Measurements from ENCODE around the gene MYO18A.

MYO18A gene

DNA sequence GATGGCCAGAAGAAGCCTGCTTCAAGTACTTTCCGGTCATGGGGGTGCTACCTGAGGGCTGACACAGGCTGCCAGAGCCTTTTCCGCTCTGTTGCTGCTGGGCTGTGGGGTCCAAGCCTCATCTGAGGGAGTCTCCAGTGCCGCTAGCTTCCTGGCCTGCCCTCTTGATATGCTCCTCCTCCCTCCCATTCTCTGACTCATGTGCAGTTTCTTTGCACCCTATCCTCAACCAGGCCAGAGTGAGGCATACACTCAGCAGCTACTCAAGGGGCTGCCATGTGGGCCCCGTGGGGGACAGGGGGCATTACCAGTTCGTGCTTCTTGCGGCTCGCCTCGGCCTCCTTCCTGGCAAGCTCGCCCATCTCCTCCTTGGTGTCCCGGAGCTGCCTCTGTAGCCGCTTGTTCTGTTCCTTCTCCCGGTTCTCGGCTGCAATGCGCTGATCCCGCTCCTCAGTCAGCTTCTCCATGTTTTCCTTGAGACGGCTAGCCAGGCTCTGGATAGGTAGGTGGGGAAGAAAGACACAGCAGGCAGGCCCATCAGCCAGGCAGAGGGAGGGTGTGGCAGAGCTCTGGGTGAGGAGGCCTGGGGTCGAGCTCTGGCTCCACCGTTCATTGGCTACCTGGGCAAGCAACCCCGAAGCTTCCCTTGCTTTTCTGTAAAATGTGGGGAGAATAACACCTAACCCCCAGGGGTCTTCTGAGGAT, 93.4 kb downstream of the MYO18A start:
- no peak overlapping the region for H3K4me3 ChIP-seq (ENCODE audit: low read length)
- no peak overlapping the region for H3K9ac ChIP-seq (ENCODE audit: low read length)
- H3K4me2 ChIP-seq (ENCODE audit: low read length): no peak overlapping the region
- peaks cover 3% of the 10 kb centered on the region for H3K36me3 ChIP-seq (replicated peaks; ENCODE audit: low read depth, low read length)
- H4K20me1 ChIP-seq (ENCODE audit: insufficient read depth, low read length): no peaks in the 10 kb centered on the region
- no peak overlapping the region for H3K27ac ChIP-seq (ENCODE audit: low read length)
- no peaks in the 10 kb centered on the region for H3K4me1 ChIP-seq (ENCODE audit: low read length)
- no peak overlapping the region for H2AFZ ChIP-seq (ENCODE audit: low read depth, low read length)
- H3K9me3 ChIP-seq (ENCODE audit: insufficient read depth, low read length): no peaks in the 10 kb centered on the region
- H3K27me3 ChIP-seq (ENCODE audit: low read depth, low read length): no peaks in the 10 kb centered on the region
- no peaks in the 10 kb centered on the region for H3K79me2 ChIP-seq (ENCODE audit: low read length)
- TF ChIP-seq EZH2phosphoT487 (IDR thresholded peaks at IDR 0.05; ENCODE audit: low read depth): no peak
- TF ChIP-seq, protein P1, sequence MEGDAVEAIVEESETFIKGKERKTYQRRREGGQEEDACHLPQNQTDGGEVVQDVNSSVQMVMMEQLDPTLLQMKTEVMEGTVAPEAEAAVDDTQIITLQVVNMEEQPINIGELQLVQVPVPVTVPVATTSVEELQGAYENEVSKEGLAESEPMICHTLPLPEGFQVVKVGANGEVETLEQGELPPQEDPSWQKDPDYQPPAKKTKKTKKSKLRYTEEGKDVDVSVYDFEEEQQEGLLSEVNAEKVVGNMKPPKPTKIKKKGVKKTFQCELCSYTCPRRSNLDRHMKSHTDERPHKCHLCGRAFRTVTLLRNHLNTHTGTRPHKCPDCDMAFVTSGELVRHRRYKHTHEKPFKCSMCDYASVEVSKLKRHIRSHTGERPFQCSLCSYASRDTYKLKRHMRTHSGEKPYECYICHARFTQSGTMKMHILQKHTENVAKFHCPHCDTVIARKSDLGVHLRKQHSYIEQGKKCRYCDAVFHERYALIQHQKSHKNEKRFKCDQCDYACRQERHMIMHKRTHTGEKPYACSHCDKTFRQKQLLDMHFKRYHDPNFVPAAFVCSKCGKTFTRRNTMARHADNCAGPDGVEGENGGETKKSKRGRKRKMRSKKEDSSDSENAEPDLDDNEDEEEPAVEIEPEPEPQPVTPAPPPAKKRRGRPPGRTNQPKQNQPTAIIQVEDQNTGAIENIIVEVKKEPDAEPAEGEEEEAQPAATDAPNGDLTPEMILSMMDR (IDR thresholded peaks at IDR 0.05; ENCODE audit: low read depth, low read length): no peak

DNA sequence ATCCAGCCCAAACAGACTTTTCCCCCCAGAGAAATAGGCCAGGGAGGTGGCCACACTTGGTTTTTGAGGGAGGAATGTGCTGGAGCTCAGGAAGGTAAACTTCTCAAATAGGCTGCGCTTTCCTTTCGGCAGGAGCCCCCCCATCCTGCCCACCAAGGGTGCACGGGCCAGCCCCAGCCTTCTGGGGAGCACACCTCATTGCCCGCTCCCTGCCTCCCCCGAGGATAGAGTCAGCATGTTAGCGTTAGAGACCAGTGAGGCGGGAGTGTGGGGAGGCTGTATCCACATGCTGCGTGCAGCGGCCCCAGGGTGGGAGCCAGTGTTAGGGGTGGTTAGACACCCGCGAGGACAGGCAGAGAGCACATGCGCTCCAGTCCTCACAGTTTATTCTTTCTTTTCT, 95.0 kb downstream of the MYO18A start:
- Histone ChIP-seq H3K4me2 (ENCODE audit: low read length) (no peak overlapping the region), H3K79me2 (ENCODE audit: low read length) (no peaks in the 10 kb centered on the region), H3K27ac (ENCODE audit: low read length) (no peak overlapping the region), H2AFZ (ENCODE audit: low read depth, low read length) (no peak overlapping the region), H3K27me3 (ENCODE audit: low read depth, low read length) (no peaks in the 10 kb centered on the region), H3K9ac (ENCODE audit: low read length) (no peak overlapping the region), H3K36me3 (replicated peaks; ENCODE audit: low read depth, low read length) (peaks cover 3% of the 10 kb centered on the region), H3K9me3 (ENCODE audit: insufficient read depth, low read length) (no peaks in the 10 kb centered on the region), H3K4me3 (ENCODE audit: low read length) (no peak overlapping the region), H4K20me1 (ENCODE audit: insufficient read depth, low read length) (no peaks in the 10 kb centered on the region), H3K4me1 (ENCODE audit: low read length) (no peaks in the 10 kb centered on the region)
- no peak for TF ChIP-seq EZH2phosphoT487 (IDR thresholded peaks at IDR 0.05; ENCODE audit: low read depth)
- TF ChIP-seq, protein P1 (IDR thresholded peaks at IDR 0.05; ENCODE audit: low read depth, low read length): no peak

DNA sequence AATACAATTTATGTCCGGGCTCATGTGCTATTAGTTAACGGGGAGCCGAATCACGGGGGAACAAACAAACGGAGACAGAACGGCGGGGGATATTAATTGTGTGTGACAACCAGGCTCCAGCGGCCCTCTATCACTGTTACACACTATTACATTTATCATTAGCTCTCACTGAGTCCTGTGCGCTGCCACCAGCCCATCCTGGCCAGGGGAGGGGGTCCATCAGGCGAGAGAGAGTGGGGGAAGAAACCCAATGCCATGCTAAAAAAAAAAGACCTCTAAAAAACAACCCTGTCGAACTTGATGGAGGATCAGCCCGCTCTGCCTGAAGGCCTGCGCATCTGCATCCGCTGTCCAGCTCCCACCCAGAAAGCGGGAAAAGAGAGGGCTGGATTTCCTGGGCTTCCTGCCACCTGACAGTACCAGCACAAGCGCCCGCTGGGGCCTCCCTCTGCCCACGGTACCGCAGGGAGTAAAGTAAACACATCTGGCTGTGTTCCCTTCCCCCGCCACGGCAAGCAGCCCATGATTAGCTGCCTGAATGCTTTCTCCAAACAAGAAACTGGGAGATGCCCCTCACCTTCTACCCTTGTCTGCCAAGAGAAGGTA, 95.6 kb downstream of the MYO18A start:
- Histone ChIP-seq H3K4me1 (ENCODE audit: low read length) (no peaks in the 10 kb centered on the region), H3K27me3 (ENCODE audit: low read depth, low read length) (no peaks in the 10 kb centered on the region), H3K36me3 (replicated peaks; ENCODE audit: low read depth, low read length) (peaks cover 3% of the 10 kb centered on the region), H3K4me3 (ENCODE audit: low read length) (no peak overlapping the region), H4K20me1 (ENCODE audit: insufficient read depth, low read length) (no peaks in the 10 kb centered on the region), H2AFZ (ENCODE audit: low read depth, low read length) (no peak overlapping the region), H3K27ac (ENCODE audit: low read length) (no peak overlapping the region), H3K9ac (ENCODE audit: low read length) (no peak overlapping the region), H3K4me2 (ENCODE audit: low read length) (no peak overlapping the region), H3K9me3 (ENCODE audit: insufficient read depth, low read length) (no peaks in the 10 kb centered on the region), H3K79me2 (ENCODE audit: low read length) (no peaks in the 10 kb centered on the region)
- no peak for TF ChIP-seq EZH2phosphoT487 (IDR thresholded peaks at IDR 0.05; ENCODE audit: low read depth)
- TF ChIP-seq, protein P1 (IDR thresholded peaks at IDR 0.05; ENCODE audit: low read depth, low read length): no peak

DNA sequence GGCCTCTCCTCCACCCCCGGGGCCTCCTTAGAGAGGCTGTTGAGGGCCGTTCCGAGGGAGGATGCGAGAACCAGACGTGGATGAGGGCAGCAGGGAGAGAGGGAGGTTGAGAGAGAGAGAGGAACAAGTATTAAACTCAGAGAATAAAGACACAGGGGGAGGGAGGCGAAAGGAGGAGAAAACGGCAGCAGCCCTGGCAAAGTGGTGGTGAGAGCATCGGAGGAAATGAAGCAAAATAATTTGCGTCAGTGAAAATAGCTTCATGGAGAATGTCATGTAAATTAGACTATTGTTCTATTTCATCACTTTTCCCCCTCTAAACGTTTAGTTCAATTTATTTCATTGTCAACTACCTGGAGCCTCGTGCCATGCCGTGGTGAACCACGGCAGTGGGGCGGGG, 99.2 kb downstream of the MYO18A start:
- Histone ChIP-seq H3K4me2 (ENCODE audit: low read length) (no peak overlapping the region), H3K9me3 (ENCODE audit: insufficient read depth, low read length) (no peaks in the 10 kb centered on the region), H3K4me1 (ENCODE audit: low read length) (no peaks in the 10 kb centered on the region), H2AFZ (ENCODE audit: low read depth, low read length) (no peak overlapping the region), H3K4me3 (ENCODE audit: low read length) (no peak overlapping the region), H3K36me3 (replicated peaks; ENCODE audit: low read depth, low read length) (no peaks in the 10 kb centered on the region), H4K20me1 (ENCODE audit: insufficient read depth, low read length) (no peaks in the 10 kb centered on the region), H3K27me3 (ENCODE audit: low read depth, low read length) (no peaks in the 10 kb centered on the region), H3K9ac (ENCODE audit: low read length) (no peak overlapping the region), H3K27ac (ENCODE audit: low read length) (no peak overlapping the region), H3K79me2 (ENCODE audit: low read length) (no peaks in the 10 kb centered on the region)
- TF ChIP-seq, protein P1 (IDR thresholded peaks at IDR 0.05; ENCODE audit: low read depth, low read length): no peak
- no peak for TF ChIP-seq EZH2phosphoT487 (IDR thresholded peaks at IDR 0.05; ENCODE audit: low read depth)
